ENCODE measurements around the gene ATP6V0D1. TPM values are rescaled to one million over a fixed set of nuclear protein-coding genes. Genes with fewer than 3 reads are reported as not detected.
"Not testable (repeated sequence)": the region's sequence is repeated elsewhere in the genome, so short reads cannot be mapped to it uniquely, and the experiment has no call there.

ATP6V0D1 gene
- total RNA-seq, 1 experiment from 2014 or later: 50.5 TPM

DNA sequence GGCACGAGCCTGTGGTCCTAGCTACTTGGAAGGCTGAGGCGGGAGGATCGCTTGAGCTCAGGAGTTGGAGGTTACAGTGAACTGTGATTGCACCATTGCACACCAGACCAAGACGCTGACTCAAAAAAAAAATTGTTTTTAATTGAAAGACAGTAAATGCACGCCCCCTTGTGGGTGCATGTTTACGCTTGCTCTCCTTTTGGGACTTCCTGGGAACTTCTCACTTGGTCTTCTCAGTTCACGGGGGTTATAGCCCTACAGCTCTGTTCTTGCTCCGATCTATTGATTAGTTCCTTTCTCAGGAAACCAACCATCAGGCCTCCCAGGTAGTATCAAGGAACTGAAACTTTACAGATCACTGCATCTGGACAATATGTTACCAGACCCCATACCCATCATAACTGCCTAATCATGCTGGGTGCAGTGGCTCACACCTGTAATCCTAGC lies 33.4 kb upstream of the ATP6V0D1 start:
- no peak overlapping the region for H3K4me3 Mint-ChIP-seq (ENCODE audit: unreplicated experiment)
- no peak overlapping the region for H3K27ac Mint-ChIP-seq (ENCODE audit: low read depth, unreplicated experiment)
- intact Hi-C loops (cut with micrococcal nuclease): loop anchor here (1.0 kb wide), 2 partner anchors 20 to 33 kb away; partner anchors contain the start of gene ATP6V0D1
- BruUV-seq (replicated peaks): no TSS peak
- no peaks in the 10 kb centered on the region for H3K36me3 Mint-ChIP-seq (ENCODE audit: insufficient read depth, unreplicated experiment)
- TF ChIP-seq, protein P1, sequence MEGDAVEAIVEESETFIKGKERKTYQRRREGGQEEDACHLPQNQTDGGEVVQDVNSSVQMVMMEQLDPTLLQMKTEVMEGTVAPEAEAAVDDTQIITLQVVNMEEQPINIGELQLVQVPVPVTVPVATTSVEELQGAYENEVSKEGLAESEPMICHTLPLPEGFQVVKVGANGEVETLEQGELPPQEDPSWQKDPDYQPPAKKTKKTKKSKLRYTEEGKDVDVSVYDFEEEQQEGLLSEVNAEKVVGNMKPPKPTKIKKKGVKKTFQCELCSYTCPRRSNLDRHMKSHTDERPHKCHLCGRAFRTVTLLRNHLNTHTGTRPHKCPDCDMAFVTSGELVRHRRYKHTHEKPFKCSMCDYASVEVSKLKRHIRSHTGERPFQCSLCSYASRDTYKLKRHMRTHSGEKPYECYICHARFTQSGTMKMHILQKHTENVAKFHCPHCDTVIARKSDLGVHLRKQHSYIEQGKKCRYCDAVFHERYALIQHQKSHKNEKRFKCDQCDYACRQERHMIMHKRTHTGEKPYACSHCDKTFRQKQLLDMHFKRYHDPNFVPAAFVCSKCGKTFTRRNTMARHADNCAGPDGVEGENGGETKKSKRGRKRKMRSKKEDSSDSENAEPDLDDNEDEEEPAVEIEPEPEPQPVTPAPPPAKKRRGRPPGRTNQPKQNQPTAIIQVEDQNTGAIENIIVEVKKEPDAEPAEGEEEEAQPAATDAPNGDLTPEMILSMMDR (IDR thresholded peaks at IDR 0.05; ENCODE audit: unreplicated experiment): peak; percentile 55
- no peaks in the 10 kb centered on the region for H3K9me3 Mint-ChIP-seq (ENCODE audit: unreplicated experiment)
- ChIA-PET POLR2A (interaction anchor here (0.6 to 2.7 kb wide), 11 partner anchors 17 to 558 kb away, joined by 3 to 21 read pairs (median 3); partner anchors contain the start of gene ATP6V0D1), CTCF (interaction anchor here (0.5 to 3.3 kb wide), 23 partner anchors 9 to 1102 kb away, joined by 3 to 69 read pairs (median 4); partner anchors contain the start of genes ATP6V0D1 and CIAO2B)
- peak; percentile 88 for DNase-seq (ENCODE audit: unreplicated experiment)
- H3K4me1 Mint-ChIP-seq (ENCODE audit: insufficient read depth, unreplicated experiment): peaks cover 8% of the 10 kb centered on the region
- peaks cover 13% of the 10 kb centered on the region for H3K27me3 Mint-ChIP-seq (ENCODE audit: insufficient read depth, unreplicated experiment)

DNA sequence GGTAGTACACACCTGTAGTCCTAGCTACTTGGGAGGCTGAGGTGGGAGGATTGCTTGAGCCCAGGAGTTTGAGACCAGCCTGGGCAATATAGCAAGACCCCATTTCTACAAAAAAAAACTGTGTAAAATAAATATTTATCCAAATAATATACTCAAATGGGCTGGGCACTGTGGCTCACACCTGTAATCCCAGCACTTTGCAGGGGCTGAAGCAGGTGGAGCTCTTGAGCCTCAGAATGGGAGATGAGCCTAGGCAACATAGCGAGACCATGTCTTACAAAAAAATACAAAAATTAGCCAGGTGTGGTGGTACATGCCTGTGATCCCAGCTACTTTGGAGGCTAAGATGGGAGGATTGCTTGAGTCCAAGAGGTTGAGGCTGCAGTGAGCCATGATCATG lies 32.9 kb upstream of the ATP6V0D1 start:
- not testable (repeated sequence) for H3K36me3 Mint-ChIP-seq (ENCODE audit: insufficient read depth, unreplicated experiment); H3K4me1 Mint-ChIP-seq (ENCODE audit: insufficient read depth, unreplicated experiment); H3K9me3 Mint-ChIP-seq (ENCODE audit: unreplicated experiment); H3K27ac Mint-ChIP-seq (ENCODE audit: low read depth, unreplicated experiment); DNase-seq (ENCODE audit: unreplicated experiment); H3K4me3 Mint-ChIP-seq (ENCODE audit: unreplicated experiment); H3K27me3 Mint-ChIP-seq (ENCODE audit: insufficient read depth, unreplicated experiment); BruUV-seq (replicated peaks)
- ChIA-PET POLR2A (interaction anchor here (0.6 to 2.7 kb wide), 10 partner anchors 16 to 558 kb away, joined by 3 to 21 read pairs (median 3); partner anchors contain the start of gene ATP6V0D1), CTCF (interaction anchor here (0.5 to 3.3 kb wide), 22 partner anchors 9 to 1102 kb away, joined by 3 to 69 read pairs (median 4); partner anchors contain the start of gene ATP6V0D1)
- intact Hi-C loops (cut with micrococcal nuclease): loop anchor here (1.0 kb wide), 2 partner anchors 20 to 33 kb away; partner anchors contain the start of gene ATP6V0D1

DNA sequence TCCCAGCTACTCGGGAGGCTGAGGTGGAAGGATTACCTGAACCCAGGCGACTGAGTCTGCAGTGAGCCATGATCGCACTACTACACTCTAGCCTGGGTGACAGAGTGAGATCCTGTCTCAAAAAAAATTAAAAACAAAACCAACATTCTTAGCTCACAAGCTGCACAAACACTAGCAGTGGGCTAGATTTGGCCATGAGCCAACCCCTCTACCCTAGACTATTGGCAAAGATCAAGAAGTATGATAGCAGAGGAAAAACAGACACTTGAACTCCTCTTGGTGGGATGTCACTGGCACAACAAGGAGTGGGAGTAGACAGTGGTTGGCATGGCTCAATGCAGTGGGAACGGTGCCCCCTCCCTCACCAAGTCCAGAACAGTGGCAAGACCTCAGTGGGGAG lies 28.1 kb upstream of the ATP6V0D1 start:
- H3K4me3 Mint-ChIP-seq (ENCODE audit: unreplicated experiment): no peak overlapping the region
- TF ChIP-seq, protein P1 (IDR thresholded peaks at IDR 0.05; ENCODE audit: unreplicated experiment): no peak
- ChIA-PET CTCF (interaction anchor here (0.6 to 2.4 kb wide), 5 partner anchors 12 to 249 kb away, joined by 3 to 16 read pairs (median 4); partner anchors contain the start of gene ATP6V0D1), POLR2A (interaction anchor here (0.7 kb wide), 1 partner anchor 12 kb away, joined by 3 read pairs; no protein-coding TSS in a partner anchor)
- no peaks in the 10 kb centered on the region for H3K36me3 Mint-ChIP-seq (ENCODE audit: insufficient read depth, unreplicated experiment)
- intact Hi-C loops (cut with micrococcal nuclease): no loop called here
- H3K9me3 Mint-ChIP-seq (ENCODE audit: unreplicated experiment): no peaks in the 10 kb centered on the region
- no peak overlapping the region for H3K27ac Mint-ChIP-seq (ENCODE audit: low read depth, unreplicated experiment)
- no peak for DNase-seq (ENCODE audit: unreplicated experiment)
- BruUV-seq (replicated peaks): no TSS peak
- no peaks in the 10 kb centered on the region for H3K27me3 Mint-ChIP-seq (ENCODE audit: insufficient read depth, unreplicated experiment)
- peaks cover 5% of the 10 kb centered on the region for H3K4me1 Mint-ChIP-seq (ENCODE audit: insufficient read depth, unreplicated experiment)

DNA sequence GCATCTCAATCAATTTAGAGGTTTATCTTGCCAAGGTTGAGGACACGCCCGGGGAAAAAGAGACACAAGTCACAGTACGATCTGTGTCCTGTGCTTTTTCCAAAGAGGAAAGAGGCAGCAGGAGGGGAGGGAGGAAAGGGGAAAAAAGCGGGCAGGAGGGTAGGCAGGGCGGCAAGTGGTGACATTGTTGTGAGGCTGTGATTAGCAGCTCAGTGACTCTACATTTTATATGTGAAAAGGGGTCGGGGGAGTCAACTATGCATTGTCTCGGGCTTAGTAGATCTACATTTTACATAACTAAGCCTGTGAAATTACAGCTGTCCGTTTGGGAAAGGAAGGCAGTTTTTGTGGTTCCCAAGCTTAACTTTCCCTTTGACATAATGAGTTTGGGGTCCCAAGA lies 25.5 kb upstream of the ATP6V0D1 start:
- H3K36me3 Mint-ChIP-seq (ENCODE audit: insufficient read depth, unreplicated experiment): no peaks in the 10 kb centered on the region
- TF ChIP-seq, protein P1 (IDR thresholded peaks at IDR 0.05; ENCODE audit: unreplicated experiment): no peak
- no peaks in the 10 kb centered on the region for H3K9me3 Mint-ChIP-seq (ENCODE audit: unreplicated experiment)
- peaks cover 5% of the 10 kb centered on the region for H3K4me1 Mint-ChIP-seq (ENCODE audit: insufficient read depth, unreplicated experiment)
- DNase-seq (ENCODE audit: unreplicated experiment): no peak
- no TSS peak for BruUV-seq (replicated peaks)
- H3K27ac Mint-ChIP-seq (ENCODE audit: low read depth, unreplicated experiment): no peak overlapping the region
- ChIA-PET CTCF (interaction anchor here (0.6 to 1.2 kb wide), 3 partner anchors 15 to 280 kb away, joined by 3 to 7 read pairs (median 4); partner anchors contain the start of gene TMEM208), POLR2A (interaction anchor here (1.0 kb wide), 1 partner anchor 25 kb away, joined by 3 read pairs; no protein-coding TSS in a partner anchor)
- no peak overlapping the region for H3K4me3 Mint-ChIP-seq (ENCODE audit: unreplicated experiment)
- H3K27me3 Mint-ChIP-seq (ENCODE audit: insufficient read depth, unreplicated experiment): no peaks in the 10 kb centered on the region
- intact Hi-C loops (cut with micrococcal nuclease): no loop called here
